PC-3 (cell line): ENCODE results near the gene UACA. TPM values are rescaled to one million over a fixed set of nuclear protein-coding genes. Genes with fewer than 3 reads are reported as not detected.

Experiments used
- ATAC-seq: fragments of 200-7000 bp; cut with Tn5 transposase; 2 replicates; pipeline ENCODE4 v1.9.1; 2020; ENCODE audit warnings: mild to moderate bottlenecking, moderate library complexity
- BruUV-seq: library from RNA; stranded (reverse); fragments of 400-500 nt; replicated peaks from 2 replicates; lab custom pipeline; 2021; lab: Mats Ljungman, UMichigan
- CTCF ChIA-PET: fragments of 300-600 bp; sonication (Branson Sonifier 250); formaldehyde crosslinking; loops from one replicate; lab custom pipeline; 2022; ENCODE audit warnings: antibody characterized with exemption; lab: Charles Lee
- POLR2A ChIA-PET: fragments of 300-600 bp; sonication (Branson Sonifier 250); formaldehyde crosslinking; loops from one replicate; lab custom pipeline; 2022; ENCODE audit warnings: antibody characterized with exemption; ENCODE audit not compliant: unreplicated experiment; lab: Charles Lee
- DNase-seq: peaks from one replicate; pipeline ENCODE4 v3.0.0-alpha.2; 2015
- H2AFZ ChIP-seq: fragments of 300-600 bp; sonication (generic); 2 replicates; pipeline ENCODE4 v1.6.0; 2016; ENCODE audit warnings: antibody characterized with exemption, low read length
- H3F3A ChIP-seq: fragments of 300-600 bp; sonication (generic); one replicate; pipeline ENCODE4 v1.6.0; 2017; ENCODE audit warnings: antibody characterized with exemption, low read length, control low read depth, mild to moderate bottlenecking; ENCODE audit not compliant: unreplicated experiment
- H3K27ac ChIP-seq: fragments of 300-600 bp; sonication (generic); 2 replicates; pipeline ENCODE4 v1.5.1; 2016; ENCODE audit warnings: mild to moderate bottlenecking, low read length
- H3K27me3 ChIP-seq: fragments of 300-600 bp; sonication (generic); 2 replicates; pipeline ENCODE4 v1.6.1; 2016; ENCODE audit warnings: low read length, mixed read lengths
- H3K36me3 ChIP-seq: fragments of 300-600 bp; sonication (generic); 2 replicates; pipeline ENCODE4 v1.6.1; 2016; ENCODE audit warnings: low read depth, mixed run types, low read length, mixed read lengths
- H3K4me1 ChIP-seq: fragments of 300-600 bp; sonication (generic); 2 replicates; pipeline ENCODE4 v1.5.1; 2016; ENCODE audit warnings: low read length; ENCODE audit not compliant: insufficient read depth
- H3K4me2 ChIP-seq: fragments of 300-600 bp; sonication (generic); 2 replicates; pipeline ENCODE4 v1.6.0; 2016; ENCODE audit warnings: low read length
- H3K4me3 ChIP-seq: fragments of 300-600 bp; sonication (generic); 2 replicates; pipeline ENCODE4 v1.5.1; 2016; ENCODE audit warnings: mild to moderate bottlenecking, low read length, mixed read lengths
- H3K79me2 ChIP-seq: fragments of 300-600 bp; sonication (generic); 2 replicates; pipeline ENCODE4 v1.6.1; 2017; ENCODE audit warnings: low read length, mixed read lengths
- H3K9ac ChIP-seq: fragments of 300-600 bp; sonication (generic); 2 replicates; pipeline ENCODE4 v1.6.0; 2016; ENCODE audit warnings: mild to moderate bottlenecking, low read length
- H3K9me2 ChIP-seq: fragments of 300-600 bp; sonication (generic); replicated peaks from 2 replicates; pipeline ENCODE4 v1.6.1; 2016; ENCODE audit warnings: mixed run types, low read length, mixed read lengths
- H3K9me3 ChIP-seq: fragments of 300-600 bp; sonication (generic); 2 replicates; pipeline ENCODE4 v1.6.1; 2016; ENCODE audit warnings: low read length, mixed read lengths
- H4K20me1 ChIP-seq: fragments of 300-600 bp; sonication (generic); 2 replicates; pipeline ENCODE4 v1.6.1; 2016; ENCODE audit warnings: low read length, mixed read lengths
- EZH2 ChIP-seq: fragments of 300-600 bp; sonication (generic); IDR thresholded peaks from one replicate; pipeline ENCODE4 v1.6.1; 2017; ENCODE audit warnings: antibody characterized with exemption, mild to moderate bottlenecking, low read length; ENCODE audit not compliant: unreplicated experiment
- EZH2phosphoT487 ChIP-seq: fragments of 300-600 bp; sonication (generic); IDR thresholded peaks from 2 replicates; pipeline ENCODE4 v1.6.1; 2018; ENCODE audit warnings: mild to moderate bottlenecking, antibody characterized with exemption, low read length, borderline replicate concordance
- intact Hi-C: fragments of 100-400 bp; cut with micrococcal nuclease; formaldehyde crosslinking; loops from 2 replicates; pipeline ENCODE4 v1.9.0; 2023
- total RNA-seq: library from RNA; depleted of rRNA; stranded (reverse); fragments of >200 nt; gene quantifications from 2 replicates; pipeline ENCODE4 v1.2.3, GENCODE V29; 2014
- TF ChIP-seq, protein P1 (sequence below): fragments of 300-600 bp; sonication (generic); conservative IDR thresholded peaks from 2 replicates; pipeline ENCODE4 v1.5.1; 2017; ENCODE audit warnings: antibody characterized with exemption, low read depth, mild to moderate bottlenecking, low read length

The UACA gene
- total RNA-seq, 1 experiment from 2014 or later = 21.7 TPM

GRCh38 chr15:70625438-70625837 lies 137.9 kb downstream of the UACA start:
- Histone ChIP-seq H3K9me3 (peaks cover 10% of the 10 kb centered on the region), H3K36me3 (no peaks in the 10 kb centered on the region; the same call in 1 of the 2 replicates), H3K27ac (no peak overlapping the region), H3K4me2 (no peak overlapping the region), H4K20me1 (no peaks in the 10 kb centered on the region), H2AFZ (no peak overlapping the region), H3K4me1 (no peaks in the 10 kb centered on the region), H3K4me3 (no peak overlapping the region), H3K9me2 (no peaks in the 10 kb centered on the region), H3K27me3 (no peaks in the 10 kb centered on the region), H3K9ac (no peak overlapping the region), H3K79me2 (no peaks in the 10 kb centered on the region), H3F3A (no peaks in the 10 kb centered on the region)
- DNase-seq (no peak), ATAC-seq (no peak)
- intact Hi-C loops = no loop called here
- no TSS peak for BruUV-seq
- ChIA-PET POLR2A (no interaction called here), CTCF (no interaction called here)
- no peak for TF ChIP-seq EZH2

DNA sequence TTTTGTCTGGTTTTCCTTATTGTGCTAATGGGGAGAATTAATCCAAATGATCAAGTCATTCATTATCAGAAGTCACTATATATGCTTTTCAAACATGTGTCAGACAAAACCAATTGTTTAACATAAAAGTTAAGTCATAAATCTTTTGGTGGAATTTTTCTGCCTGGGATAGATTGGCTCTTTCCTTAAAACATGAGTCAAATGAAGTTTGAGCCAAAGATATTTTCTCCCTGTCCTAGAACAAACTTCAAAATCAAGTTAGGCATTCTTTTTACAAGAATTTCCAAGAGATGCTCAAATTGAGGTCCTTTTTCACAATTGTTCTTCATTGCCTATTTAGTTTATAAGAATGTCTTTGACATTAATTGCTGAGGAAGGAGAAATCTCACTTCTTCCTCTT lies 138.3 kb downstream of the UACA start:
- Histone ChIP-seq H3K4me1 (no peaks in the 10 kb centered on the region), H3K9ac (no peak overlapping the region), H3K79me2 (no peaks in the 10 kb centered on the region), H3K27me3 (no peaks in the 10 kb centered on the region), H3K9me2 (no peaks in the 10 kb centered on the region), H3K36me3 (no peaks in the 10 kb centered on the region; the same call in 1 of the 2 replicates), H4K20me1 (no peaks in the 10 kb centered on the region), H3K27ac (no peak overlapping the region), H3K4me2 (no peak overlapping the region), H2AFZ (no peak overlapping the region), H3K4me3 (no peak overlapping the region), H3K9me3 (peaks cover 10% of the 10 kb centered on the region), H3F3A (no peaks in the 10 kb centered on the region)
- CTCF ChIA-PET = no interaction called here
- POLR2A ChIA-PET = no interaction called here
- ATAC-seq = no peak
- no TSS peak for BruUV-seq
- no peak for DNase-seq
- intact Hi-C loops = no loop called here
- no peak for TF ChIP-seq EZH2
- TF ChIP-seq, protein P1, sequence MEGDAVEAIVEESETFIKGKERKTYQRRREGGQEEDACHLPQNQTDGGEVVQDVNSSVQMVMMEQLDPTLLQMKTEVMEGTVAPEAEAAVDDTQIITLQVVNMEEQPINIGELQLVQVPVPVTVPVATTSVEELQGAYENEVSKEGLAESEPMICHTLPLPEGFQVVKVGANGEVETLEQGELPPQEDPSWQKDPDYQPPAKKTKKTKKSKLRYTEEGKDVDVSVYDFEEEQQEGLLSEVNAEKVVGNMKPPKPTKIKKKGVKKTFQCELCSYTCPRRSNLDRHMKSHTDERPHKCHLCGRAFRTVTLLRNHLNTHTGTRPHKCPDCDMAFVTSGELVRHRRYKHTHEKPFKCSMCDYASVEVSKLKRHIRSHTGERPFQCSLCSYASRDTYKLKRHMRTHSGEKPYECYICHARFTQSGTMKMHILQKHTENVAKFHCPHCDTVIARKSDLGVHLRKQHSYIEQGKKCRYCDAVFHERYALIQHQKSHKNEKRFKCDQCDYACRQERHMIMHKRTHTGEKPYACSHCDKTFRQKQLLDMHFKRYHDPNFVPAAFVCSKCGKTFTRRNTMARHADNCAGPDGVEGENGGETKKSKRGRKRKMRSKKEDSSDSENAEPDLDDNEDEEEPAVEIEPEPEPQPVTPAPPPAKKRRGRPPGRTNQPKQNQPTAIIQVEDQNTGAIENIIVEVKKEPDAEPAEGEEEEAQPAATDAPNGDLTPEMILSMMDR = no peak
- TF ChIP-seq EZH2phosphoT487 = no peak

DNA sequence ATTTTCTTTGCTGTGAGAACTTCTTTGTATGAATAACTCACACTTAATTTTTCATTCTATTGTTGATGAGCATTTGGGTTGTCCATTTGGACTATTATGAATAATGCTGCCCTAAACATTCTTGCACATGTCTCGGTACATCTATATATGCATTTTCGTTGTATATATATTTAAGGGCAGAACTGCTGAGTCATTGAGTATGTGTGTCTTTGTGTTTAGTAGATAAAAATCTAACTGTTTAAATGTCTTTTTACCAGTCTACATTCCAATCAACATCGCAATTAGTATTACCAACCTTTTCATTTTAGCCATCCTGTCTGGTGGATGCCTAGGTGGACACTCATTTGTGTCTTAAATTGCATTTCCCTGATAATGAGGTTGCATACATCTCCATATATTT lies 144.4 kb downstream of the UACA start:
- H3K9me2 ChIP-seq = no peaks in the 10 kb centered on the region
- no TSS peak for BruUV-seq
- no peak for ATAC-seq
- H3K79me2 ChIP-seq = no peaks in the 10 kb centered on the region
- H3F3A ChIP-seq = no peaks in the 10 kb centered on the region
- 0 out of 2 replicates have a peak, but pooled peaks cover 4% of the 10 kb centered on the region for H3K4me1 ChIP-seq
- H3K36me3 ChIP-seq = no peaks in the 10 kb centered on the region; the same call in 1 of the 2 replicates
- H3K9ac ChIP-seq = no peak overlapping the region
- H3K9me3 ChIP-seq = peaks cover 10% of the 10 kb centered on the region
- TF ChIP-seq, protein P1 = no peak
- TF ChIP-seq EZH2phosphoT487 (no peak), EZH2 (no peak)
- no peak overlapping the region for H3K4me3 ChIP-seq
- H3K4me2 ChIP-seq = no peak overlapping the region
- H4K20me1 ChIP-seq = no peaks in the 10 kb centered on the region
- intact Hi-C loops = no loop called here
- ChIA-PET CTCF (no interaction called here), POLR2A (no interaction called here)
- H3K27me3 ChIP-seq = no peaks in the 10 kb centered on the region
- H3K27ac ChIP-seq = no peak overlapping the region
- DNase-seq = peak; percentile 16
- no peak overlapping the region for H2AFZ ChIP-seq
